HEK293 (cell line): ENCODE measurements around the gene DNAJB11.

ENCODE experiments used
- CTCF ChIA-PET: fragments of 350-600 bp; formaldehyde crosslinking; extraction: SDS; loops from one replicate; lab custom pipeline; 2021; ENCODE audit warnings: antibody characterized with exemption; lab: Yijun Ruan, JAX
- POLR2A ChIA-PET: fragments of 300-600 bp; formaldehyde crosslinking; extraction: SDS; loops from one replicate; lab custom pipeline; 2020; ENCODE audit warnings: antibody characterized with exemption, inconsistent platforms; lab: Yijun Ruan, JAX
- H3K27ac ChIP-seq: fragments of 200-500 bp; sonication (Bioruptor generic); 2 replicates; pipeline ENCODE4 v1.5.1; 2014; ENCODE audit warnings: low read depth, low read length, control low read depth, inconsistent platforms; ENCODE audit errors: extremely low read depth
- H3K36me3 ChIP-seq, 2 experiments: fragments of 200-500 bp in 1 of 2; sonication (Bioruptor generic) in 1 of 2; 1 replicate in 1 of 2; 2 replicates in 1 of 2; pipeline ENCODE4 v1.5.1; 2014 to 2017; ENCODE audit warnings: inconsistent platforms in 2 of 2, low read length in 2 of 2; ENCODE audit not compliant: control insufficient read depth in 2 of 2, insufficient read depth in 1 of 2
- H3K4me1 ChIP-seq: fragments of 200-500 bp; sonication (Bioruptor generic); 2 replicates; pipeline ENCODE4 v1.5.1; 2014; ENCODE audit warnings: mild to moderate bottlenecking, low read length, inconsistent platforms; ENCODE audit not compliant: control insufficient read depth, insufficient read depth
- H3K4me3 ChIP-seq: 2 replicates; pipeline ENCODE4 v1.5.1; 2011; ENCODE audit warnings: low read depth, mild to moderate bottlenecking, control low read depth, low read length, moderate library complexity
- H3K9me3 ChIP-seq: fragments of 200-500 bp; sonication (Bioruptor generic); 2 replicates; pipeline ENCODE4 v1.5.1; 2014; ENCODE audit warnings: low read depth, low read length, inconsistent platforms; ENCODE audit not compliant: control insufficient read depth, insufficient read depth
- GLIS1 ChIP-seq: fragments of 450-650 bp; formaldehyde crosslinking; IDR thresholded peaks from 2 replicates; pipeline ENCODE4 v1.5.1; 2016; ENCODE audit warnings: missing biosample characterization, missing genetic modification characterization
- KLF10 ChIP-seq: fragments of 450-650 bp; IDR thresholded peaks from 2 replicates; pipeline ENCODE4 v1.5.1; 2018; ENCODE audit warnings: missing biosample characterization, mild to moderate bottlenecking, missing genetic modification characterization
- KLF7 ChIP-seq: fragments of 450-650 bp; formaldehyde crosslinking; IDR thresholded peaks from 2 replicates; pipeline ENCODE4 v1.5.1; 2016; ENCODE audit warnings: missing biosample characterization, missing genetic modification characterization, borderline replicate concordance
- OVOL3 ChIP-seq: fragments of 450-650 bp; formaldehyde crosslinking; IDR thresholded peaks from 2 replicates; pipeline ENCODE4 v1.5.1; 2016; ENCODE audit warnings: missing biosample characterization, missing genetic modification characterization
- SP2 ChIP-seq: fragments of 450-650 bp; formaldehyde crosslinking; IDR thresholded peaks from 2 replicates; pipeline ENCODE4 v1.5.1; 2016; ENCODE audit warnings: missing biosample characterization, missing genetic modification characterization
- WT1 ChIP-seq: fragments of 450-650 bp; formaldehyde crosslinking; IDR thresholded peaks from 2 replicates; pipeline ENCODE4 v1.5.1; 2016; ENCODE audit warnings: missing biosample characterization, missing genetic modification characterization
- ZBTB11 ChIP-seq: fragments of 450-650 bp; formaldehyde crosslinking; conservative IDR thresholded peaks from 2 replicates; pipeline ENCODE4 v1.5.1; 2016; ENCODE audit warnings: low read depth, missing biosample characterization, missing genetic modification characterization
- ZBTB7A ChIP-seq: fragments of 450-650 bp; formaldehyde crosslinking; IDR thresholded peaks from 2 replicates; pipeline ENCODE4 v1.5.1; 2016; ENCODE audit warnings: low read depth, missing biosample characterization, missing genetic modification characterization
- ZNF10 ChIP-seq: fragments of 450-650 bp; formaldehyde crosslinking; IDR thresholded peaks from 2 replicates; pipeline ENCODE4 v1.5.1; 2017; ENCODE audit warnings: missing biosample characterization, missing genetic modification characterization
- ZNF280C ChIP-seq: fragments of 450-650 bp; formaldehyde crosslinking; IDR thresholded peaks from 2 replicates; pipeline ENCODE4 v1.5.1; 2016; ENCODE audit warnings: missing biosample characterization, missing genetic modification characterization
- ZNF624 ChIP-seq: fragments of 450-650 bp; formaldehyde crosslinking; IDR thresholded peaks from 2 replicates; pipeline ENCODE4 v1.5.1; 2017; ENCODE audit warnings: missing biosample characterization, missing genetic modification characterization
- ZNF785 ChIP-seq: fragments of 450-650 bp; formaldehyde crosslinking; IDR thresholded peaks from 2 replicates; pipeline ENCODE4 v1.5.1; 2016; ENCODE audit warnings: missing biosample characterization, missing genetic modification characterization
- ZNF791 ChIP-seq: fragments of 450-650 bp; formaldehyde crosslinking; IDR thresholded peaks from 2 replicates; pipeline ENCODE4 v1.5.1; 2016; ENCODE audit warnings: missing biosample characterization, missing genetic modification characterization
- TF ChIP-seq, protein P1 (sequence below): fragments of 450-650 bp; formaldehyde crosslinking; IDR thresholded peaks from 2 replicates; pipeline ENCODE4 v1.5.1; 2016; ENCODE audit warnings: missing biosample characterization, missing genetic modification characterization, borderline replicate concordance
- TF ChIP-seq, protein P2 (sequence below): fragments of 450-650 bp; formaldehyde crosslinking; IDR thresholded peaks from 2 replicates; pipeline ENCODE4 v1.5.1; 2017; ENCODE audit warnings: missing biosample characterization, missing genetic modification characterization

DNAJB11 gene

GRCh38 chr3:186589856-186590579 lies 19.5 kb downstream of the DNAJB11 start (continued):
- TF ChIP-seq, protein P1, sequence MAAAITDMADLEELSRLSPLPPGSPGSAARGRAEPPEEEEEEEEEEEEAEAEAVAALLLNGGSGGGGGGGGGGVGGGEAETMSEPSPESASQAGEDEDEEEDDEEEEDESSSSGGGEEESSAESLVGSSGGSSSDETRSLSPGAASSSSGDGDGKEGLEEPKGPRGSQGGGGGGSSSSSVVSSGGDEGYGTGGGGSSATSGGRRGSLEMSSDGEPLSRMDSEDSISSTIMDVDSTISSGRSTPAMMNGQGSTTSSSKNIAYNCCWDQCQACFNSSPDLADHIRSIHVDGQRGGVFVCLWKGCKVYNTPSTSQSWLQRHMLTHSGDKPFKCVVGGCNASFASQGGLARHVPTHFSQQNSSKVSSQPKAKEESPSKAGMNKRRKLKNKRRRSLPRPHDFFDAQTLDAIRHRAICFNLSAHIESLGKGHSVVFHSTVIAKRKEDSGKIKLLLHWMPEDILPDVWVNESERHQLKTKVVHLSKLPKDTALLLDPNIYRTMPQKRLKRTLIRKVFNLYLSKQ: no peak
- no peak for TF ChIP-seq OVOL3
- TF ChIP-seq ZNF624 (tag by site-specific recombination): no peak
- TF ChIP-seq ZNF785 (tag by site-specific recombination): no peak
- TF ChIP-seq, all 188 proteins: peak for 9

DNA sequence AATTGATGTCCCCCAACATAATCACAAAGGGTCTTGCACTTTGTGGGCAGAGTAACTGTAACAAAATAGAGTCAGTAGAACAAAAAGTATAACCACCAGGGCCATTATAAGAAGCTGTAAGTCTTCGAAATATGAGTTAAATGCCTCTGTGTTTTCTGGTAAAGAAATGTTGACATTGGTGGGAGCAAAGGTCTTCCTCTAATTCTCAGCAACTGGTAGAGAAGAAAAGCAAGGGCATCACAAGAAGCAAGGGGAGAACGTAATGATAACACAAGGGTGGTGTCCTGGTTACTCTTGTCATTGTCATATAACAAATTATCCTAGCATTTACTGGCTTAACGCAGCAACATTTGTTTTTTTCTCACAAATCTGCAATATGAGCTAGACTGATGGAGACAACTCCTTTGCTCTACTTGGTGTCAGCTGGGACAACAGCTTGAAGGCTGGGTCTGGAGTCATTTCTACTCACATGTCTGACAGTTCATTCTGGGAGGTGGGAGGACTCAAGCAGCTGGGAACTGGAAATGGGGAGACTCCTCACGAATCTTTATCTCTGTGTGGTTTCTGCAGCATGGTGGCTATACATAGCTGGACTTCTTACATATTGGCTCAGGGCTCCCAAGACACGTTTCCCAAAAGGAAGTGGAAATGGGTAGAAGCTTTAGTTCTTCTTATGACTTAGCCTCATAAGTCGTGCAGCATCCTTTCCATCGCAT lies 20.2 kb downstream of the DNAJB11 start:
- TF ChIP-seq ZNF791 (tag by site-specific recombination) (no peak), ZBTB11 (no peak), ZNF10 (tag by site-specific recombination) (no peak), WT1 (tag by site-specific recombination) (no peak), KLF7 (tag by site-specific recombination) (no peak), GLIS1 (tag by site-specific recombination) (no peak), ZBTB7A (tag by site-specific recombination) (no peak), ZNF280C (tag by site-specific recombination) (no peak), KLF10 (tag by site-specific recombination) (no peak), SP2 (tag by site-specific recombination) (no peak)
- TF ChIP-seq, protein P2, sequence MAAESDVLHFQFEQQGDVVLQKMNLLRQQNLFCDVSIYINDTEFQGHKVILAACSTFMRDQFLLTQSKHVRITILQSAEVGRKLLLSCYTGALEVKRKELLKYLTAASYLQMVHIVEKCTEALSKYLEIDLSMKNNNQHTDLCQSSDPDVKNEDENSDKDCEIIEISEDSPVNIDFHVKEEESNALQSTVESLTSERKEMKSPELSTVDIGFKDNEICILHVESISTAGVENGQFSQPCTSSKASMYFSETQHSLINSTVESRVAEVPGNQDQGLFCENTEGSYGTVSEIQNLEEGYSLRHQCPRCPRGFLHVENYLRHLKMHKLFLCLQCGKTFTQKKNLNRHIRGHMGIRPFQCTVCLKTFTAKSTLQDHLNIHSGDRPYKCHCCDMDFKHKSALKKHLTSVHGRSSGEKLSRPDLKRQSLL (tag by site-specific recombination): no peak
- POLR2A ChIA-PET: interaction anchor here (0.7 to 1.2 kb wide), 2 partner anchors 20 to 127 kb away, joined by 3 to 5 read pairs; partner anchors contain the start of gene DNAJB11
- H3K27ac ChIP-seq: no peak overlapping the region
- H3K4me3 ChIP-seq: no peak overlapping the region
- CTCF ChIA-PET: interaction anchor here (0.5 to 8.5 kb wide), 6 partner anchors 19 to 376 kb away, joined by 3 to 59 read pairs (median 3); partner anchors contain the start of gene AHSG
- peaks cover 0 to 6% of the 10 kb centered on the region in 2 experiments; a peak in 1 of 3 replicates for H3K36me3 ChIP-seq
- no peaks in the 10 kb centered on the region for H3K4me1 ChIP-seq
- no peaks in the 10 kb centered on the region for H3K9me3 ChIP-seq
